IPS-20b (cell line): ENCODE data around the gene TRH.
"Not testable (repeated sequence)": the region's sequence is repeated elsewhere in the genome, so short reads cannot be mapped to it uniquely, and the experiment has no call there.

Experiments used
- H3K27ac ChIP-seq: one replicate; pipeline ENCODE4 v1.5.1; 2013; ENCODE audit warnings: low read length
- H3K27me3 ChIP-seq: 2 replicates; pipeline ENCODE4 v1.6.1; 2013; ENCODE audit warnings: mild to moderate bottlenecking, low read length, inconsistent platforms; ENCODE audit not compliant: insufficient read depth
- H3K36me3 ChIP-seq: 2 replicates; pipeline ENCODE4 v1.6.1; 2013; ENCODE audit warnings: low read depth, mild to moderate bottlenecking, inconsistent platforms, low read length, moderate library complexity; ENCODE audit not compliant: insufficient read depth
- H3K4me1 ChIP-seq: 2 replicates; pipeline ENCODE4 v1.6.1; 2013; ENCODE audit warnings: mild to moderate bottlenecking, control low read depth, inconsistent platforms, low read length, moderate library complexity; ENCODE audit not compliant: insufficient read depth
- H3K4me3 ChIP-seq: 2 replicates; pipeline ENCODE4 v1.5.1; 2013; ENCODE audit warnings: mild to moderate bottlenecking, low read length, inconsistent platforms
- H3K9ac ChIP-seq: 2 replicates; pipeline ENCODE4 v1.6.1; 2013; ENCODE audit warnings: low read depth, mild to moderate bottlenecking, inconsistent platforms, low read length, moderate library complexity
- H3K9me3 ChIP-seq: 2 replicates; pipeline ENCODE4 v1.6.1; 2013; ENCODE audit warnings: mild to moderate bottlenecking, low read depth, low read length, inconsistent platforms; ENCODE audit not compliant: insufficient read depth

Gene TRH

GRCh38 chr3:129984125-129984524, 9.6 kb downstream of the TRH start:
- no peaks in the 10 kb centered on the region for H3K36me3 ChIP-seq
- no peaks in the 10 kb centered on the region for H3K4me1 ChIP-seq
- H3K27ac ChIP-seq: no peak overlapping the region
- H3K27me3 ChIP-seq: peaks cover 40% of the 10 kb centered on the region
- no peak overlapping the region for H3K4me3 ChIP-seq
- no peaks in the 10 kb centered on the region for H3K9me3 ChIP-seq
- no peak overlapping the region for H3K9ac ChIP-seq

DNA sequence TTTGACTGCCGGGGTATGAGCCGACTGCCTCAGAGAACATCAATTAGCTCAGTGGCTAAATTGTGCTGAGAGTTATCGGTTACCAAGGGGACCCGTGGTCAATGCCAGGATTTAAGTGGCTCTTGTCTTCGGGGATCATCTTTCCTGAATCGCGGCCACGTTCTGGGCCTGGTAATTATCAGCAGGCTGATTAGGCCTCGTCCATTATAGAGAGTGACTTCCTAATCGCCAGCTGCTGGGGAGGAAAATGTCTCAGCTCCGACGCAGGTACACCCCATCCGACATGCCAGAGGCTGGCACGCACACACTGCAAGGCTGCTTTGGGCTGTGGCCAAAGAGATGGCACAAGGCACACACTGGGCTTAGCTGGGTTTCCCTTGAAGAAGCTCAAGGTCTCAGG, 10.6 kb downstream of the TRH start:
- no peaks in the 10 kb centered on the region for H3K9me3 ChIP-seq
- H3K4me1 ChIP-seq: no peaks in the 10 kb centered on the region
- H3K27me3 ChIP-seq: peaks cover 37% of the 10 kb centered on the region
- H3K36me3 ChIP-seq: no peaks in the 10 kb centered on the region
- no peak overlapping the region for H3K27ac ChIP-seq
- H3K4me3 ChIP-seq: no peak overlapping the region
- H3K9ac ChIP-seq: no peak overlapping the region

- Histone ChIP-seq H3K4me1 (no peaks in the 10 kb centered on the region), H3K36me3 (no peaks in the 10 kb centered on the region), H3K4me3 (no peak overlapping the region), H3K9ac (no peak overlapping the region), H3K27ac (no peak overlapping the region), H3K27me3 (peaks cover 17% of the 10 kb centered on the region), H3K9me3 (no peaks in the 10 kb centered on the region)
Observed at GRCh38 chr3:129988429-129988828, 13.9 kb downstream of the TRH start.

DNA sequence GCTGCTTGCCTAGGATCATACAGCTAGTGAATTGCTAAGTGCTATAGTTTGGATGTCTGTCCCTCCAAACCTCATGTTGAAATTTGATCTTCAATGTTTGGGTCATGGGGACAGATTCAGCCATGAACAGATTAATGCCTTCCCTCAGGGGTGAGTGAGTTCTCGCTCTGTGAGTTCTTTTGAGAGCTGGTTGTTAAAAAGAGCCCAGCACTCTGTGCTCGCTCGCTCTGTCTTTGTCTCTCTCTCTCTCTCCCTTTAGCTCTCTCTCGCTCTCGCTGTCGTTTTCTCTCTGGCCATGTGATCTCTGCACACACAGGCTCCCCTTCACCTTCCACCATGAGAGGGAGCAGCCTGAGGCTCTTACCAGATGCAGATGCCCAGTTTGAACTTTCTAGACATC, 14.9 kb downstream of the TRH start:
- Histone ChIP-seq H3K9me3 (no peaks in the 10 kb centered on the region), H3K9ac (no peak overlapping the region), H3K4me3 (no peak overlapping the region), H3K27ac (no peak overlapping the region), H3K36me3 (no peaks in the 10 kb centered on the region), H3K4me1 (no peaks in the 10 kb centered on the region), H3K27me3 (peaks cover 14% of the 10 kb centered on the region)

- H3K36me3 ChIP-seq: no peaks in the 10 kb centered on the region
- no peaks in the 10 kb centered on the region for H3K4me1 ChIP-seq
- H3K4me3 ChIP-seq: no peak overlapping the region
- H3K27ac ChIP-seq: no peak overlapping the region
- H3K9ac ChIP-seq: no peak overlapping the region
- H3K27me3 ChIP-seq: peaks cover 22% of the 10 kb centered on the region
- H3K9me3 ChIP-seq: no peaks in the 10 kb centered on the region
Observed at GRCh38 chr3:129992781-129993180, 18.3 kb downstream of the TRH start.

DNA sequence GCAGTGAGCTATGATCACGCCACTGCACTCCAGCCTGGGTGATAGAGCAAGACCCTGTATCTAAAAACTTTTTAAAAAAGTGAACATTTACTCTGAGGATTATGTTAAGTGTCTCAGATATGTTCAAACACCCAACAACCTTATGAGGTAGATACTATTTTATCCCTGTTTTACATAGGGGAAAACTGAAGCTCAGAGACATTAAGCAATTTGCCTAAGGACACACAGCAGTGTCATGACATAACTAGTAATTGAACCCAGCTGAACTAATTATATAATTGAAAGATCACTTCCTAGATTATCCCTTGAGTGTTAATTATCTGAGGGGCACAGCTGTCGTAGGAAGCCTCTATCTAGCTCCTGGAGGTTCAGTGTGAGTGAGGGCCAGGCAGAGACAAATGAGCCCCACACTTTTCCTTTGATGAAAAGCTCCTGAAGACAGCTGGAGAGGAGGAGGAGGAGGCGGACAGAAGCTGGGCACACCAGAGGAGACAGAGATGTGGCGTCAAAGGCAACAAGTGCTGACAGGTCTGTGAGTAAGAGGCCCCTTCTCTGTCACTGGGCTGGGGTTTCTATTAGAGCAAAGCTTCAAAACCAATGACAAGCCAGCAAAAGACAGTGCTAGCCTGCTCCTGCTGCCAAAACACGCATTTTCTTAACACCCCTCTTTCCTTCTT, 20.5 kb downstream of the TRH start:
- H3K9me3 ChIP-seq: no peaks in the 10 kb centered on the region
- H3K27me3 ChIP-seq: peaks cover 21% of the 10 kb centered on the region
- H3K36me3 ChIP-seq: no peaks in the 10 kb centered on the region
- no peak overlapping the region for H3K4me3 ChIP-seq
- H3K9ac ChIP-seq: no peak overlapping the region
- no peaks in the 10 kb centered on the region for H3K4me1 ChIP-seq
- no peak overlapping the region for H3K27ac ChIP-seq

GRCh38 chr3:129996073-129996472, 21.6 kb downstream of the TRH start:
- peaks cover 24% of the 10 kb centered on the region for H3K27me3 ChIP-seq
- H3K9me3 ChIP-seq: no peaks in the 10 kb centered on the region
- no peak overlapping the region for H3K9ac ChIP-seq
- H3K4me3 ChIP-seq: no peak overlapping the region
- no peaks in the 10 kb centered on the region for H3K36me3 ChIP-seq
- H3K27ac ChIP-seq: no peak overlapping the region
- H3K4me1 ChIP-seq: no peaks in the 10 kb centered on the region

GRCh38 chr3:129999176-129999575, 24.7 kb downstream of the TRH start:
- not testable (repeated sequence) for H3K27ac ChIP-seq

DNA sequence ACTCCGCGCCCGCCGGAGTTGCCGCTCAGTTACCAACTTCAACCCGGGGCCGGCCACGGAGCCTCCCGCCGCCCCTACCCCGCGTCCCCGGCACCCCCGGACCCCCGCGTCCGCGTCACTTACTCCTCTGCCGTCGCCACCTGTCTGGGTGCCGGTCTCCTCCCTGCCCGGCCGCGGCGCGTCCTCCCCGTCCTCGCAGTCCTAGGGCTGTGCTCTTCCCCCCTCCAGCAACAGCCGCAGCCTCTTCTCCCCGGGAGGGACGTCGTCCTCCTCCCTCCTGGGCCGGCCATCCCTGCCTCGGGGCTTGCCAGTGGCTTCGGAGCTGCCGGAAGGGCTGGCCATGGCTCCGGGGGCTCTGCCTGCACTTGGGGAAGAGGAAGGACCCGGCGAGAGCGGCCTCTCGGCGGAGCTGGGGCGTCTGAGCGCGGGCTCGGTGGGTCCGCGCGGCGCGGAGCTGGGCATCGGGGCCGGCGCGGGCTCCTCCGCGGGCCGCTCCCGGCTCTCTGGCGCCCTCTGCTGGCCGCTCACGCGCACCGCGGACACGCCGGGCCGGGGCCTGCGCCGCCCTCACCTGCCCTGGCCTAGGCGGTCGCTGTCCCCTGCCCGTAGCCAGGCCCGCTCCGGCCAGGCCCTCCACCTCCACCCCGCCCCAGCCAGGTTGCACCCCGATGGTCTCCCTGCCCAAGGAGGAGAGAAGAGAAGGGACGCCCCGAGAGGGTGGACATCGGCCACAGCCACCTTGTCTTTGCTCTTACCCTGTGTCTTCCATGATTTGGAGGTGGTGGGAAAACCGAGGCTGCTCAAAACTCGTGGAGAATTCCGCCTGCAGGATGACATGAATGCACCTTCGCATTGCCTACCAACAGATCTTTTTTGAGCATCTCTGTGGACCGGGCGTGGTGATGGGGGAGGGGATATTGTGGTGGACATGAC, 28.4 kb downstream of the TRH start:
- H3K9me3 ChIP-seq, H3K4me1 ChIP-seq, H3K36me3 ChIP-seq, H3K9ac ChIP-seq, H3K27ac ChIP-seq: not testable (repeated sequence)
- peaks cover 40% of the 10 kb centered on the region for H3K27me3 ChIP-seq
- peak overlapping the region; percentile 45; the same call in 1 of the 2 replicates for H3K4me3 ChIP-seq

More at GRCh38 chr3:129999176-129999575, 24.7 kb downstream of the TRH start:
- not testable (repeated sequence) for H3K36me3 ChIP-seq, H3K9me3 ChIP-seq, H3K4me1 ChIP-seq, H3K9ac ChIP-seq, H3K4me3 ChIP-seq
- peaks cover 48% of the 10 kb centered on the region for H3K27me3 ChIP-seq

- H3K9ac ChIP-seq: no peak overlapping the region
- no peaks in the 10 kb centered on the region for H3K9me3 ChIP-seq
- no peak overlapping the region for H3K27ac ChIP-seq
- no peaks in the 10 kb centered on the region for H3K4me1 ChIP-seq
- no peaks in the 10 kb centered on the region for H3K27me3 ChIP-seq
- H3K4me3 ChIP-seq: no peak overlapping the region
- no peaks in the 10 kb centered on the region for H3K36me3 ChIP-seq
Observed at GRCh38 chr3:130010556-130010955, 36.0 kb downstream of the TRH start.

- H3K27me3 ChIP-seq, H3K9ac ChIP-seq, H3K4me1 ChIP-seq, H3K36me3 ChIP-seq, H3K27ac ChIP-seq, H3K4me3 ChIP-seq, H3K9me3 ChIP-seq: not testable (repeated sequence)
Observed at GRCh38 chr3:130012108-130012507, 37.6 kb downstream of the TRH start.

GRCh38 chr3:130013246-130013645, 38.7 kb downstream of the TRH start:
- H3K27me3 ChIP-seq, H3K36me3 ChIP-seq, H3K4me3 ChIP-seq: not testable (repeated sequence)

More at GRCh38 chr3:130013246-130013645, 38.7 kb downstream of the TRH start:
- H3K4me1 ChIP-seq, H3K9me3 ChIP-seq, H3K9ac ChIP-seq, H3K27ac ChIP-seq: not testable (repeated sequence)
